ENCODE data around the gene KRT27.
"Not testable (repeated sequence)": the region's sequence is repeated elsewhere in the genome, so short reads cannot be mapped to it uniquely, and the experiment has no call there.

KRT27 gene

GRCh38 chr17:40818733-40819527, 36.6 kb upstream of the KRT27 start:
- H3K36me3 ChIP-seq (ENCODE audit: control insufficient read depth, insufficient read depth, low read length) = no peaks in the 10 kb centered on the region
- H3K9me3 ChIP-seq (ENCODE audit: control insufficient read depth, low read length) = no peaks in the 10 kb centered on the region
- no peaks in the 10 kb centered on the region for H3K4me1 ChIP-seq (ENCODE audit: control insufficient read depth, insufficient read depth, low read length)
- H3K9ac ChIP-seq (ENCODE audit: low read length) = peak overlapping the region; percentile 55
- peak overlapping the region; percentile 88 for H3K4me3 ChIP-seq (ENCODE audit: low read length)
- H3K27me3 ChIP-seq (ENCODE audit: control insufficient read depth, insufficient read depth, low read length) = no peaks in the 10 kb centered on the region

GRCh38 chr17:40818343-40818732, 36.0 kb upstream of the KRT27 start:
- Histone ChIP-seq H3K36me3 (ENCODE audit: control insufficient read depth, insufficient read depth, low read length) (no peaks in the 10 kb centered on the region), H3K27me3 (ENCODE audit: control insufficient read depth, insufficient read depth, low read length) (no peaks in the 10 kb centered on the region), H3K4me1 (ENCODE audit: control insufficient read depth, insufficient read depth, low read length) (no peaks in the 10 kb centered on the region), H3K9me3 (ENCODE audit: control insufficient read depth, low read length) (no peaks in the 10 kb centered on the region), H3K4me3 (ENCODE audit: low read length) (peak overlapping the region; percentile 88), H3K9ac (ENCODE audit: low read length) (peak overlapping the region; percentile 55)

- H3K9ac ChIP-seq (ENCODE audit: low read length) = no peak overlapping the region
- no peaks in the 10 kb centered on the region for H3K9me3 ChIP-seq (ENCODE audit: control insufficient read depth, low read length)
- peaks cover 6% of the 10 kb centered on the region for H3K27me3 ChIP-seq (ENCODE audit: control insufficient read depth, insufficient read depth, low read length)
- no peak overlapping the region for H3K4me3 ChIP-seq (ENCODE audit: low read length)
- no peaks in the 10 kb centered on the region for H3K36me3 ChIP-seq (ENCODE audit: control insufficient read depth, insufficient read depth, low read length)
- H3K4me1 ChIP-seq (ENCODE audit: control insufficient read depth, insufficient read depth, low read length) = no peaks in the 10 kb centered on the region
Measured at GRCh38 chr17:40817103-40817682, 34.8 kb upstream of the KRT27 start.

- no peak overlapping the region for H3K9ac ChIP-seq (ENCODE audit: low read length)
- no peaks in the 10 kb centered on the region for H3K9me3 ChIP-seq (ENCODE audit: control insufficient read depth, low read length)
- peaks cover 9% of the 10 kb centered on the region for H3K27me3 ChIP-seq (ENCODE audit: control insufficient read depth, insufficient read depth, low read length)
- H3K4me3 ChIP-seq (ENCODE audit: low read length) = no peak overlapping the region
- H3K4me1 ChIP-seq (ENCODE audit: control insufficient read depth, insufficient read depth, low read length) = no peaks in the 10 kb centered on the region
- no peaks in the 10 kb centered on the region for H3K36me3 ChIP-seq (ENCODE audit: control insufficient read depth, insufficient read depth, low read length)
Measured at GRCh38 chr17:40816569-40816968, 34.2 kb upstream of the KRT27 start.

- Histone ChIP-seq H3K27me3 (ENCODE audit: control insufficient read depth, insufficient read depth, low read length) (peaks cover 12% of the 10 kb centered on the region), H3K4me3 (ENCODE audit: low read length) (no peak overlapping the region), H3K9ac (ENCODE audit: low read length) (no peak overlapping the region), H3K9me3 (ENCODE audit: control insufficient read depth, low read length) (no peaks in the 10 kb centered on the region), H3K4me1 (ENCODE audit: control insufficient read depth, insufficient read depth, low read length) (no peaks in the 10 kb centered on the region), H3K36me3 (ENCODE audit: control insufficient read depth, insufficient read depth, low read length) (no peaks in the 10 kb centered on the region)
Measured at GRCh38 chr17:40815381-40815780, 33.0 kb upstream of the KRT27 start.

GRCh38 chr17:40814657-40815056, 32.3 kb upstream of the KRT27 start:
- not testable (repeated sequence) for H3K9me3 ChIP-seq (ENCODE audit: control insufficient read depth, low read length); H3K36me3 ChIP-seq (ENCODE audit: control insufficient read depth, insufficient read depth, low read length); H3K9ac ChIP-seq (ENCODE audit: low read length); H3K4me1 ChIP-seq (ENCODE audit: control insufficient read depth, insufficient read depth, low read length); H3K4me3 ChIP-seq (ENCODE audit: low read length)
- peaks cover 19% of the 10 kb centered on the region for H3K27me3 ChIP-seq (ENCODE audit: control insufficient read depth, insufficient read depth, low read length)

GRCh38 chr17:40813804-40814203, 31.5 kb upstream of the KRT27 start:
- Histone ChIP-seq H3K4me1 (ENCODE audit: control insufficient read depth, insufficient read depth, low read length) (no peaks in the 10 kb centered on the region), H3K9ac (ENCODE audit: low read length) (no peak overlapping the region), H3K9me3 (ENCODE audit: control insufficient read depth, low read length) (no peaks in the 10 kb centered on the region), H3K36me3 (ENCODE audit: control insufficient read depth, insufficient read depth, low read length) (no peaks in the 10 kb centered on the region), H3K4me3 (ENCODE audit: low read length) (no peak overlapping the region), H3K27me3 (ENCODE audit: control insufficient read depth, insufficient read depth, low read length) (peaks cover 23% of the 10 kb centered on the region)

- Histone ChIP-seq H3K4me3 (ENCODE audit: low read length) (no peak overlapping the region), H3K9me3 (ENCODE audit: control insufficient read depth, low read length) (no peaks in the 10 kb centered on the region), H3K36me3 (ENCODE audit: control insufficient read depth, insufficient read depth, low read length) (no peaks in the 10 kb centered on the region), H3K9ac (ENCODE audit: low read length) (no peak overlapping the region), H3K27me3 (ENCODE audit: control insufficient read depth, insufficient read depth, low read length) (peaks cover 27% of the 10 kb centered on the region), H3K4me1 (ENCODE audit: control insufficient read depth, insufficient read depth, low read length) (no peaks in the 10 kb centered on the region)
Measured at GRCh38 chr17:40812639-40813038, 30.3 kb upstream of the KRT27 start.

- Histone ChIP-seq H3K9me3 (ENCODE audit: control insufficient read depth, low read length) (no peaks in the 10 kb centered on the region), H3K4me3 (ENCODE audit: low read length) (no peak overlapping the region), H3K36me3 (ENCODE audit: control insufficient read depth, insufficient read depth, low read length) (no peaks in the 10 kb centered on the region), H3K4me1 (ENCODE audit: control insufficient read depth, insufficient read depth, low read length) (no peaks in the 10 kb centered on the region), H3K9ac (ENCODE audit: low read length) (no peak overlapping the region), H3K27me3 (ENCODE audit: control insufficient read depth, insufficient read depth, low read length) (peaks cover 48% of the 10 kb centered on the region)
Measured at GRCh38 chr17:40810494-40810893, 28.1 kb upstream of the KRT27 start.

GRCh38 chr17:40809721-40810421, 27.5 kb upstream of the KRT27 start:
- Histone ChIP-seq H3K4me3 (ENCODE audit: low read length) (no peak overlapping the region), H3K36me3 (ENCODE audit: control insufficient read depth, insufficient read depth, low read length) (no peaks in the 10 kb centered on the region), H3K9me3 (ENCODE audit: control insufficient read depth, low read length) (no peaks in the 10 kb centered on the region), H3K4me1 (ENCODE audit: control insufficient read depth, insufficient read depth, low read length) (no peaks in the 10 kb centered on the region), H3K9ac (ENCODE audit: low read length) (no peak overlapping the region), H3K27me3 (ENCODE audit: control insufficient read depth, insufficient read depth, low read length) (peaks cover 51% of the 10 kb centered on the region)

GRCh38 chr17:40806131-40806530, 23.8 kb upstream of the KRT27 start:
- no peak overlapping the region for H3K4me3 ChIP-seq (ENCODE audit: low read length)
- no peaks in the 10 kb centered on the region for H3K9me3 ChIP-seq (ENCODE audit: control insufficient read depth, low read length)
- H3K36me3 ChIP-seq (ENCODE audit: control insufficient read depth, insufficient read depth, low read length) = no peaks in the 10 kb centered on the region
- peaks cover 46% of the 10 kb centered on the region for H3K27me3 ChIP-seq (ENCODE audit: control insufficient read depth, insufficient read depth, low read length)
- no peaks in the 10 kb centered on the region for H3K4me1 ChIP-seq (ENCODE audit: control insufficient read depth, insufficient read depth, low read length)
- no peak overlapping the region for H3K9ac ChIP-seq (ENCODE audit: low read length)

GRCh38 chr17:40803617-40804082, 21.3 kb upstream of the KRT27 start:
- no peak overlapping the region for H3K9ac ChIP-seq (ENCODE audit: low read length)
- H3K9me3 ChIP-seq (ENCODE audit: control insufficient read depth, low read length) = no peaks in the 10 kb centered on the region
- H3K4me3 ChIP-seq (ENCODE audit: low read length) = no peak overlapping the region
- H3K4me1 ChIP-seq (ENCODE audit: control insufficient read depth, insufficient read depth, low read length) = no peaks in the 10 kb centered on the region
- H3K36me3 ChIP-seq (ENCODE audit: control insufficient read depth, insufficient read depth, low read length) = no peaks in the 10 kb centered on the region
- peaks cover 39% of the 10 kb centered on the region for H3K27me3 ChIP-seq (ENCODE audit: control insufficient read depth, insufficient read depth, low read length)
